Retinal pigment epithelial cell (primary cell): ENCODE results near the gene FAS.

Experiments used
- DNase-seq: peaks from one replicate; pipeline ENCODE4 v3.0.0-alpha.2; 2010; ENCODE audit warnings: low read depth
- H3K4me3 ChIP-seq: 2 replicates; pipeline ENCODE4 v1.5.1; 2011; ENCODE audit warnings: mild to moderate bottlenecking, low read length, control low read depth, moderate library complexity
- TF ChIP-seq, protein P1 (sequence below): conservative IDR thresholded peaks from 2 replicates; pipeline ENCODE4 v1.5.1; 2011; ENCODE audit warnings: low read depth, low read length, control low read depth, inconsistent platforms

FAS gene

DNA sequence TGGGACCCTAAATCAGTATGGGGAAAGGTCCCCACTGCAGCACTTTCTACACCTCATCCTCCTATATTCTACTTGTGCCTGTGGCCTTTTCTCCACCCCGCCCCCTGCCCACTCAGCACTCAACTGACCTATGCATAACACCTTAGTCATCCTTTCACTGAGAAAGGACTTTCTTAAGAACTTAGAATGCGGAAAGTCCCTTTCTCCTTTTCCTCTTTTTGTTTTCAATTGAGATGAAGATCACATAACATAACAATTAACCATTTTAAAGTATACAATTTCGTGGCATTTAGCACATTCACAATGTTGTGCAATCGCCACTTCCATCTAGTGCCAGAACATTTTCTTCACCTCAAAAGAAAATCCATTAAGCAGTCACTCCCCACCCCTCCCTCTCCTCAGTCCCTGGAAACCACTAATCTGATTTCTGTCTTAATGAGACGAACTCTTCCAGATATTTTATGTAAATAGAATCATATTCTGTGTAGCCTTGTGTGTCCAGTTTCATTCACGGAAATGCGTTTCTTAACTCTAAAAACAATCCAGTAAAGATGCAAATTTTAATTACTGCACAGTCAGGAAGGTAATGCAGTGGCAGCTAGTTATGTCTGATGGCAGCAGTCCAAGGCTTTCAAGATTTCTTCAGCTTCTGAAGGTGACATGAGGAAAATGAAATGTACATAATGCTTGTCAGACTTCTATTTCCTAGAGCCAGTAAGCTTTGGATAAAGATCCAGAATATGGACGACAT is 41.7 kb downstream of the FAS start:
- TF ChIP-seq, protein P1, sequence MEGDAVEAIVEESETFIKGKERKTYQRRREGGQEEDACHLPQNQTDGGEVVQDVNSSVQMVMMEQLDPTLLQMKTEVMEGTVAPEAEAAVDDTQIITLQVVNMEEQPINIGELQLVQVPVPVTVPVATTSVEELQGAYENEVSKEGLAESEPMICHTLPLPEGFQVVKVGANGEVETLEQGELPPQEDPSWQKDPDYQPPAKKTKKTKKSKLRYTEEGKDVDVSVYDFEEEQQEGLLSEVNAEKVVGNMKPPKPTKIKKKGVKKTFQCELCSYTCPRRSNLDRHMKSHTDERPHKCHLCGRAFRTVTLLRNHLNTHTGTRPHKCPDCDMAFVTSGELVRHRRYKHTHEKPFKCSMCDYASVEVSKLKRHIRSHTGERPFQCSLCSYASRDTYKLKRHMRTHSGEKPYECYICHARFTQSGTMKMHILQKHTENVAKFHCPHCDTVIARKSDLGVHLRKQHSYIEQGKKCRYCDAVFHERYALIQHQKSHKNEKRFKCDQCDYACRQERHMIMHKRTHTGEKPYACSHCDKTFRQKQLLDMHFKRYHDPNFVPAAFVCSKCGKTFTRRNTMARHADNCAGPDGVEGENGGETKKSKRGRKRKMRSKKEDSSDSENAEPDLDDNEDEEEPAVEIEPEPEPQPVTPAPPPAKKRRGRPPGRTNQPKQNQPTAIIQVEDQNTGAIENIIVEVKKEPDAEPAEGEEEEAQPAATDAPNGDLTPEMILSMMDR = no peak
- peak overlapping the region; percentile 35 for H3K4me3 ChIP-seq
- peak; percentile 74 for DNase-seq

DNA sequence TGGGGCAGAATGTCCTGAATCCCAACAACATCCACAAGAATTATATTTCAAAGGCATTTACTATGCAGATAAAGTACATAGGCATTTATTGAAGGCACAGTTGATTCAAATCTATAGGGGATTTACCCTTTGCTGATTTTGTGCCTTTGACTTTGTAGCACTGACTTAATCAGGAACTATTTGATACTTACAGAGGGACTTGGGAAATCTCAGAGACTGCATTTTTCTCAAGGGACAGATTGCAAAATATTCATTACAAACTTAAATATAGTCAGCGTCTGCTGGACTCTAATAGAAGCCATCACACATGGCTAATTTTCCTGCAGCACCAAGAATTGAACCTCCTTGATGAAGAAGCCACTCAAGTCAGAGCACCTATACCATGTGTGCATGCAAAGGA is 44.9 kb downstream of the FAS start:
- no peak overlapping the region for H3K4me3 ChIP-seq
- no peak for DNase-seq
- TF ChIP-seq, protein P1 = no peak

DNA sequence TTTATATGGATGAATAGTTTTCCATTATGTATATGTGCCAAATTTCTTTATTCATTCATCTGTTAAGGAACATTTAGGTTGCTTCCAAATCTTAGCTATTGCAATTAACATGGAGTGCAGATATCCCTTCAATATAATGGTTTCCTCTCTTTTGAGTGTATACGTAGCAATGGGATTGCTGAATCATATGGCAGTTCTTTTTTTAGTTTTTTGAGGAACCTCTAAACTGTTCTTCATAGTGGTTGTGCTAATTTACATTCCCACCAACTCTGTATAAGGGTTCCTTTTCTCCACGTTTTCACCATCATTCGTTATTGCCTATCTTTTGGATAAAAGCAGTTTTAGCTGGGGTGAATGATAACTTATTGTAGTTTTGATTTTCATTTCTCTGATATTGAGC is 46.5 kb downstream of the FAS start:
- H3K4me3 ChIP-seq = no peak overlapping the region
- TF ChIP-seq, protein P1 = no peak
- DNase-seq = no peak

DNA sequence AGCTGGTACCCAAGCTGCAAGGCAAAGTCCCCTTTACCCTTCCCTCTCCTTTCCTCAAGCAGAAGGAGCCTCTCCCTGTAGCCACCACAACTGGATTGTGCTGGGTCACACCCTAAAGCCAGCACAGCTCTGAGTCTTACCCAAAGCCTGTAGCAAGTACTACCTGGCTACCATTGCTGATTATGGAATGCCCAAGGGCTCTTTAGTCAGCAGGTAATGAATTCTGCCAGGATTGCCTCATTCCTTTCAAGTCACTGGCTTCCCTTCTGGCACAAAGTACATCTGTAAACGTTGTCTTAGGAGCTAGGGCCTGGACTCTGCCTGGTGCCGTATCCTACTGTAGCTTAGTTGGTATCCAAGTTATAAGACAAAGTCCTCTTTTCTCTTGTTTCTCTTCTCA is 52.0 kb downstream of the FAS start:
- no peak overlapping the region for H3K4me3 ChIP-seq
- TF ChIP-seq, protein P1 = no peak
- DNase-seq = no peak

DNA sequence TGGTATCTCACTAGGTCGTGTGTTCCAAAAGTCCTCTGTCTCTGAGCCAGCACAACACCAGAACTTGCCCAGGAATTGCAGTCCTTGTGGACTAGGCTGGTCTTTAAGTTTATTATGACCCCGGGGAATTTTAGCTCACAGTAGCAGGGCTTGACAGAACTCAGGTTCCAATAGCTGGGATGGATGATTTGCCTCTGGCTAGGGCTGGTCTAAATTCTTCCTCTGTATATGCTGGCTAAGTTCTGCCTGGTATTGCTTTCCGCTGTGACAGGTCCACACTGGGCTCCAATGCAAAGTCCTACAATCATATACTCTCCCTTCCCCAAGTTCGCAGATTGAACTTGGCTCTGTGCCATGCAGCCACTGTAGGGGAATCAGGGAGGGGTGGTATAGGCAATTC is 52.5 kb downstream of the FAS start:
- TF ChIP-seq, protein P1 = no peak
- DNase-seq = no peak
- no peak overlapping the region for H3K4me3 ChIP-seq

DNA sequence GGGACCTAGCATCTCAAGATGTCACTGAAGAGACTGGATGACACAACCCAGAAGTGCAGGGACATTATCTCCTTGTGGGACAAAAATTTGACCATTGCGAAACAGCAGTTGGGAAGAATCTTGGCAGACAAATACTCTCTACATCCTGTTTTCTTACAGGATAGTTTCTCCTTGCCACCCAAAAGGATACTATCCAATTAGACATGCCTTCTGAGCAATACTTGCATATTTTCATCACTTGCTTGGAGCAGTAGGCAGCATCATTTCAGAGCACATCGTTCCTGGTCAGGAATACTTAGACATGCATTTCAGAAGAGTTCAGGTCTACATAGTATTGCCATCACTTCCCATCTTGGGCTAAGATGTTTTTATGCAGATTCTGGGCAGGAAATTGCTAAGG is 56.8 kb downstream of the FAS start:
- DNase-seq = no peak
- TF ChIP-seq, protein P1 = no peak
- H3K4me3 ChIP-seq = no peak overlapping the region

DNA sequence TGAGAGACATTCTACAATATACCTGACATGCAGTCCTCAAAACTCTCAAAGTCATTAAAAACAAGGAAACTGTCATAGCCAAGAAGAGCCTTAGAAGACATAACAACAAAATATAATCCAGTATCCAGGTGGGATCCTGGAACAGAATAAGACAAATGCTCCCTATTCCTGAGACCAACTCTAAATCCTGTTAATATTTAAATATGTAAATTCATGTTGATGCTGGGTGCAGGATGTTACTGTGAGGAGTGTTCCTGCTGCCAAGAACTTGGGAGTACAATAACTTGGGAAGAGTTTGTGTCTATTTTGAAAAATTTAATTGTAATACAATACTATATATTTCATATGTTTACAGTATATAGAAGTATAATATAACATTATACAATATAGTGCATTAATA is 61.0 kb downstream of the FAS start:
- H3K4me3 ChIP-seq = no peak overlapping the region
- DNase-seq = no peak
- TF ChIP-seq, protein P1 = no peak
